HUES64 (cell line): ENCODE data around the gene TFF3.

Experiments
- H3K27ac ChIP-seq: 2 replicates; pipeline ENCODE4 v1.7.0; 2013; ENCODE audit warnings: low read depth, low read length, inconsistent platforms
- H3K27me3 ChIP-seq: 2 replicates; pipeline ENCODE4 v1.6.1; 2013; ENCODE audit warnings: mild to moderate bottlenecking, low read length; ENCODE audit not compliant: insufficient read depth
- H3K36me3 ChIP-seq: 2 replicates; pipeline ENCODE4 v1.6.1; 2013; ENCODE audit warnings: mild to moderate bottlenecking, low read length; ENCODE audit not compliant: insufficient read depth
- H3K4me1 ChIP-seq: 2 replicates; pipeline ENCODE4 v1.6.1; 2013; ENCODE audit warnings: mild to moderate bottlenecking, low read length, moderate library complexity; ENCODE audit not compliant: insufficient read depth
- H3K4me3 ChIP-seq: 2 replicates; pipeline ENCODE4 v1.5.1; 2013; ENCODE audit warnings: mild to moderate bottlenecking, low read length, moderate library complexity
- H3K9ac ChIP-seq: 2 replicates; pipeline ENCODE4 v1.6.1; 2013; ENCODE audit warnings: mild to moderate bottlenecking, low read depth, low read length
- H3K9me3 ChIP-seq: 2 replicates; pipeline ENCODE4 v1.6.1; 2013; ENCODE audit warnings: low read depth, low read length; ENCODE audit not compliant: insufficient read depth
- WGBS: fragments of 150-250, 120-280 bp; methylation state at CpG from one replicate; pipeline ENCODE4 v1.1.7; 2013; ENCODE audit warnings: missing lambda C conversion rate; 5-methylcytosine and 5-hydroxymethylcytosine counted together

TFF3 gene

GRCh38 chr21:42272984-42273600, 42.1 kb downstream of the TFF3 start:
- 84% methylated on average over 29 of the region's 29 CpGs for WGBS
- H3K4me1 ChIP-seq: no peaks in the 10 kb centered on the region
- no peak overlapping the region for H3K4me3 ChIP-seq
- H3K36me3 ChIP-seq: no peaks in the 10 kb centered on the region
- H3K9me3 ChIP-seq: no peaks in the 10 kb centered on the region
- H3K27ac ChIP-seq: no peak overlapping the region
- H3K27me3 ChIP-seq: no peaks in the 10 kb centered on the region
- no peak overlapping the region for H3K9ac ChIP-seq

GRCh38 chr21:42272109-42272962, 42.9 kb downstream of the TFF3 start:
- no peaks in the 10 kb centered on the region for H3K4me1 ChIP-seq
- H3K27ac ChIP-seq: no peak overlapping the region
- no peaks in the 10 kb centered on the region for H3K36me3 ChIP-seq
- WGBS: 93% methylated on average over 15 of the region's 15 CpGs
- no peak overlapping the region for H3K4me3 ChIP-seq
- H3K9me3 ChIP-seq: no peaks in the 10 kb centered on the region
- no peak overlapping the region for H3K9ac ChIP-seq
- H3K27me3 ChIP-seq: no peaks in the 10 kb centered on the region

- no peaks in the 10 kb centered on the region for H3K27me3 ChIP-seq
- 95% methylated on average over 6 of the region's 6 CpGs for WGBS
- H3K4me1 ChIP-seq: no peaks in the 10 kb centered on the region
- H3K36me3 ChIP-seq: no peaks in the 10 kb centered on the region
- H3K9ac ChIP-seq: no peak overlapping the region
- H3K9me3 ChIP-seq: no peaks in the 10 kb centered on the region
- H3K4me3 ChIP-seq: no peak overlapping the region
- H3K27ac ChIP-seq: no peak overlapping the region
Measured at GRCh38 chr21:42271065-42271464, 44.1 kb downstream of the TFF3 start.

- H3K4me3 ChIP-seq: no peak overlapping the region
- H3K27me3 ChIP-seq: no peaks in the 10 kb centered on the region
- no peaks in the 10 kb centered on the region for H3K4me1 ChIP-seq
- no peaks in the 10 kb centered on the region for H3K9me3 ChIP-seq
- no peak overlapping the region for H3K9ac ChIP-seq
- WGBS: 79% methylated on average over 10 of the region's 10 CpGs
- no peaks in the 10 kb centered on the region for H3K36me3 ChIP-seq
- H3K27ac ChIP-seq: no peak overlapping the region
Measured at GRCh38 chr21:42269386-42269785, 45.8 kb downstream of the TFF3 start.

GRCh38 chr21:42266971-42267556, 48.1 kb downstream of the TFF3 start:
- 84% methylated on average over 7 of the region's 7 CpGs for WGBS
- no peak overlapping the region for H3K4me3 ChIP-seq

GRCh38 chr21:42265231-42265812, 49.9 kb downstream of the TFF3 start:
- 88% methylated on average over 12 of the region's 12 CpGs for WGBS
- no peaks in the 10 kb centered on the region for H3K4me1 ChIP-seq

More at GRCh38 chr21:42266971-42267556, 48.1 kb downstream of the TFF3 start:
- H3K27ac ChIP-seq: no peak overlapping the region
- H3K36me3 ChIP-seq: no peaks in the 10 kb centered on the region
- no peaks in the 10 kb centered on the region for H3K4me1 ChIP-seq
- H3K27me3 ChIP-seq: no peaks in the 10 kb centered on the region
- H3K9ac ChIP-seq: no peak overlapping the region
- no peaks in the 10 kb centered on the region for H3K9me3 ChIP-seq

GRCh38 chr21:42264245-42265195, 50.7 kb downstream of the TFF3 start:
- no peaks in the 10 kb centered on the region for H3K27me3 ChIP-seq
- no peaks in the 10 kb centered on the region for H3K4me1 ChIP-seq
- WGBS: 84% methylated on average over 13 of the region's 13 CpGs
- no peaks in the 10 kb centered on the region for H3K9me3 ChIP-seq
- no peaks in the 10 kb centered on the region for H3K36me3 ChIP-seq
- no peak overlapping the region for H3K27ac ChIP-seq
- H3K4me3 ChIP-seq: no peak overlapping the region
- no peak overlapping the region for H3K9ac ChIP-seq

More at GRCh38 chr21:42265231-42265812, 49.9 kb downstream of the TFF3 start:
- Histone ChIP-seq H3K4me3 (no peak overlapping the region), H3K9ac (no peak overlapping the region), H3K36me3 (no peaks in the 10 kb centered on the region), H3K27ac (no peak overlapping the region), H3K27me3 (no peaks in the 10 kb centered on the region), H3K9me3 (no peaks in the 10 kb centered on the region)

GRCh38 chr21:42263591-42264131, 51.5 kb downstream of the TFF3 start:
- Histone ChIP-seq H3K9ac (no peak overlapping the region), H3K4me3 (no peak overlapping the region), H3K36me3 (no peaks in the 10 kb centered on the region), H3K4me1 (no peaks in the 10 kb centered on the region), H3K27ac (no peak overlapping the region), H3K27me3 (no peaks in the 10 kb centered on the region), H3K9me3 (no peaks in the 10 kb centered on the region)
- WGBS: 83% methylated on average over 18 of the region's 18 CpGs

GRCh38 chr21:42262831-42263231, 52.4 kb downstream of the TFF3 start:
- Histone ChIP-seq H3K36me3 (no peaks in the 10 kb centered on the region), H3K27ac (no peak overlapping the region), H3K9me3 (no peaks in the 10 kb centered on the region), H3K27me3 (no peaks in the 10 kb centered on the region), H3K4me3 (no peak overlapping the region), H3K9ac (no peak overlapping the region), H3K4me1 (no peaks in the 10 kb centered on the region)
- 89% methylated on average over 11 of the region's 11 CpGs for WGBS

- no peaks in the 10 kb centered on the region for H3K9me3 ChIP-seq
- no peaks in the 10 kb centered on the region for H3K4me1 ChIP-seq
- H3K36me3 ChIP-seq: no peaks in the 10 kb centered on the region
- H3K27me3 ChIP-seq: no peaks in the 10 kb centered on the region
- H3K4me3 ChIP-seq: no peak overlapping the region
- 81% methylated on average over 7 of the region's 7 CpGs for WGBS
- no peak overlapping the region for H3K9ac ChIP-seq
- H3K27ac ChIP-seq: no peak overlapping the region
Measured at GRCh38 chr21:42261829-42262200, 53.4 kb downstream of the TFF3 start.
